HG03045 (cell line): ENCODE data around the gene LRRK2.

Experiments
- ATAC-seq: cut with Tn5 transposase; IDR thresholded peaks from one replicate; pipeline ENCODE4 v1.9.1; 2021; ENCODE audit warnings: mild to moderate bottlenecking, moderate library complexity; ENCODE audit not compliant: unreplicated experiment

The LRRK2 gene

DNA sequence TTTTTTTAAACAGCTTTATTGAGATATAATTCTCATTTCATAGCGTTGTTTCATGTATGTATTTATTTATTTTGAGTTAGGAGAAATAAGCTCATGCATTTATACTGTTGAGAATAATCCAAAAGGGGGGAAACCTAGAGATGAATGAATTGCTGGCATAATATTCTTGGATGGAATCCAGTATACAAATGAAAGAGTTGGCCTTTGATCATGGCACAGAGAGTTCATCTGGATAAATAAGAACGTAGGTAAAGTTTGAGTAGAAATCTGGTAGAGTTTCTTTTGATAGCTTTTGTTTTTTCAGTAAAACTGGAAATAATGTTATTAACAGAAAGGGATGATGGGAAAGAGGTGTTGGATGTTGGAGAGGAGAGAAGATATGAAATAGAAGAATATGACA, 166.2 kb downstream of the LRRK2 start:
- ATAC-seq = no peak

- no peak for ATAC-seq
These were observed 168.2 kb downstream of the LRRK2 start for GRCh38 chr12:40393026-40393425.

DNA sequence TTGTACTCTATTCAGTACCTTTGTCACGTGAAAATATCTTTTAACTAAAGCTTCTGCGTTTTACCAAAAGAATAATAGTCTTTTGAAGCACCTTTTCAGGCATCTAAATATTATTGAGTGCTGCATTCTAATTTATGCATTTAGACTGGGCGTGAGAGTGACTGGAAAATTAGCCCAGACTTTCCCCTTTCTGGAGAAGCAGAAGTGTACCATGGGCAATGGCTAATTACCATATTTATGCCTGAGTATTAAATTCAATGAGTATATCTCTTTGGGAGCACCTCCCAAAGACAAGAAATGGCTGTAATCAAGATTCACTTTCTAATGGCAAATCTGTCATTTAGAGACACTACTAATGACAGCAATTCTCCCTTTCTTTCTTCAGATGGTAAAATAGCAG, 174.9 kb downstream of the LRRK2 start:
- ATAC-seq = no peak

DNA sequence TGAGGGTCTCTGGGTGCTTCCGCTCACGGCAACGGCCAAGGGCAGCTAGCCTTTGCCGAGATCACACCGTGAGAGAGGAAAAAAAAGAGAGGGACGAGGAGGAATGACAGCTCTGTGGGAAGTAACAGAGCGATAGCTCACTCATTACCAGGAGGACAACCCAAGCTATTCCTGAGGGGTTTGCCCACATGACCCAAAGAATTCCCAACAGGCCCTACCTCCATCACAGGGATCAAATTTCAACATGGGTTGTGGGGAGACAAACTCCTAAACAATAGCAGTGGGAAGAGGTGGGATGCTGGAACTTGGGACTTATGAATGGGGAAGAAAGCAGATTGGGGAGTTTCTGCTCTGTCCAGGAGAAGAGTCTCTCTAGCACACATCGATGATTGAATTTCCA, 180.6 kb downstream of the LRRK2 start:
- no peak for ATAC-seq
